IMR-90 (cell line): ENCODE results near the gene TRPM3.

Experiments
- BHLHE40 ChIP-seq: fragments of 150-350 bp; IDR thresholded peaks from 2 replicates; pipeline ENCODE4 v1.6.1; 2016; ENCODE audit warnings: mild to moderate bottlenecking, low read depth, low read length
- CEBPB ChIP-seq: IDR thresholded peaks from 2 replicates; pipeline ENCODE4 v1.6.1; 2012; ENCODE audit warnings: low read depth, low read length, improper control_type of control experiment
- FOS ChIP-seq: fragments of 150-350 bp; IDR thresholded peaks from 2 replicates; pipeline ENCODE4 v1.6.1; 2016; ENCODE audit warnings: low read depth, low read length
- MAFK ChIP-seq: IDR thresholded peaks from 2 replicates; pipeline ENCODE4 v1.6.1; 2012; ENCODE audit warnings: low read depth, low read length, improper control_type of control experiment
- MAZ ChIP-seq: IDR thresholded peaks from 2 replicates; pipeline ENCODE4 v1.6.1; 2012; ENCODE audit warnings: low read depth, mild to moderate bottlenecking, low read length, improper control_type of control experiment, moderate library complexity, borderline replicate concordance
- MXI1 ChIP-seq: IDR thresholded peaks from 2 replicates; pipeline ENCODE4 v1.6.1; 2012; ENCODE audit warnings: low read depth, mild to moderate bottlenecking, low read length, moderate library complexity, borderline replicate concordance
- POLR2A ChIP-seq: IDR thresholded peaks from 2 replicates; pipeline ENCODE4 v1.6.1; 2012; ENCODE audit warnings: mild to moderate bottlenecking, low read depth, low read length
- RAD21 ChIP-seq: IDR thresholded peaks from 2 replicates; pipeline ENCODE4 v1.6.1; 2012; ENCODE audit warnings: low read length, improper control_type of control experiment
- RCOR1 ChIP-seq: IDR thresholded peaks from 2 replicates; pipeline ENCODE4 v1.6.1; 2012; ENCODE audit warnings: mild to moderate bottlenecking, low read length, improper control_type of control experiment; ENCODE audit not compliant: insufficient replicate concordance
- RFX5 ChIP-seq: IDR thresholded peaks from 2 replicates; pipeline ENCODE4 v1.8.0; 2012; ENCODE audit warnings: low read depth, mild to moderate bottlenecking, low read length, moderate library complexity
- SMC3 ChIP-seq: fragments of 150-350 bp; IDR thresholded peaks from 2 replicates; pipeline ENCODE4 v1.6.1; 2016; ENCODE audit warnings: low read depth, mild to moderate bottlenecking, antibody characterized with exemption, low read length, moderate library complexity
- TF ChIP-seq, protein P1 (sequence below): conservative IDR thresholded peaks from 2 replicates; pipeline ENCODE4 v1.5.1; 2012; ENCODE audit warnings: mild to moderate bottlenecking, low read depth, low read length, improper control_type of control experiment
- TF ChIP-seq, protein P2 (sequence below): fragments of 150-350 bp; IDR thresholded peaks from 2 replicates; pipeline ENCODE4 v1.6.1; 2017; ENCODE audit warnings: mild to moderate bottlenecking, antibody characterized with exemption, low read length, low read depth
- TF ChIP-seq, protein P3 (sequence below): fragments of 150-350 bp; IDR thresholded peaks from 2 replicates; pipeline ENCODE4 v1.6.1; 2016; ENCODE audit warnings: low read depth, mild to moderate bottlenecking, low read length, moderate library complexity, borderline replicate concordance

DNA sequence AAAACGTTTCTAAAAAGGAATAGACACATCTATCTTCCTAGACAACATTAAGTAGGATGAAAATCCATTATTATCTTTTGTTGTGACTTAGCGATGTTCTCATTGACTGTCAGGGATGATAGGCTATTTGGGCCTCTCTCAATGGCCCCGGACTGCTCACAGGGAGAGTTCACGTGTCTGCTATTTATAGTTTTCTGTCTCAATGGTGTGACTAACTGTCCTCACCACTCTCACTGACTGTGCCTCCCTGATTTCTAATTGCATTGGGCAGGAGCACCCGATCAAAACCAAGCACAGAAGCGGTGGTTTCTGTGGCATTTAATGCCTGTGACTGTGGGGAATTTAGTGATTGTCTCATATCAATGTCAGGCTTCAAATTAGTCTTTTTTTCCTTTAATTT lies 420.3 kb downstream of the TRPM3 start:
- TF ChIP-seq, protein P1, sequence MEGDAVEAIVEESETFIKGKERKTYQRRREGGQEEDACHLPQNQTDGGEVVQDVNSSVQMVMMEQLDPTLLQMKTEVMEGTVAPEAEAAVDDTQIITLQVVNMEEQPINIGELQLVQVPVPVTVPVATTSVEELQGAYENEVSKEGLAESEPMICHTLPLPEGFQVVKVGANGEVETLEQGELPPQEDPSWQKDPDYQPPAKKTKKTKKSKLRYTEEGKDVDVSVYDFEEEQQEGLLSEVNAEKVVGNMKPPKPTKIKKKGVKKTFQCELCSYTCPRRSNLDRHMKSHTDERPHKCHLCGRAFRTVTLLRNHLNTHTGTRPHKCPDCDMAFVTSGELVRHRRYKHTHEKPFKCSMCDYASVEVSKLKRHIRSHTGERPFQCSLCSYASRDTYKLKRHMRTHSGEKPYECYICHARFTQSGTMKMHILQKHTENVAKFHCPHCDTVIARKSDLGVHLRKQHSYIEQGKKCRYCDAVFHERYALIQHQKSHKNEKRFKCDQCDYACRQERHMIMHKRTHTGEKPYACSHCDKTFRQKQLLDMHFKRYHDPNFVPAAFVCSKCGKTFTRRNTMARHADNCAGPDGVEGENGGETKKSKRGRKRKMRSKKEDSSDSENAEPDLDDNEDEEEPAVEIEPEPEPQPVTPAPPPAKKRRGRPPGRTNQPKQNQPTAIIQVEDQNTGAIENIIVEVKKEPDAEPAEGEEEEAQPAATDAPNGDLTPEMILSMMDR: no peak
- no peak for TF ChIP-seq POLR2A
- no peak for TF ChIP-seq MAZ
- no peak for TF ChIP-seq FOS
- TF ChIP-seq RCOR1: no peak
- no peak for TF ChIP-seq SMC3
- TF ChIP-seq RAD21: no peak
- TF ChIP-seq, protein P2, sequence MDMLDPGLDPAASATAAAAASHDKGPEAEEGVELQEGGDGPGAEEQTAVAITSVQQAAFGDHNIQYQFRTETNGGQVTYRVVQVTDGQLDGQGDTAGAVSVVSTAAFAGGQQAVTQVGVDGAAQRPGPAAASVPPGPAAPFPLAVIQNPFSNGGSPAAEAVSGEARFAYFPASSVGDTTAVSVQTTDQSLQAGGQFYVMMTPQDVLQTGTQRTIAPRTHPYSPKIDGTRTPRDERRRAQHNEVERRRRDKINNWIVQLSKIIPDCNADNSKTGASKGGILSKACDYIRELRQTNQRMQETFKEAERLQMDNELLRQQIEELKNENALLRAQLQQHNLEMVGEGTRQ: no peak
- TF ChIP-seq CEBPB: no peak
- no peak for TF ChIP-seq RFX5
- TF ChIP-seq, protein P3, sequence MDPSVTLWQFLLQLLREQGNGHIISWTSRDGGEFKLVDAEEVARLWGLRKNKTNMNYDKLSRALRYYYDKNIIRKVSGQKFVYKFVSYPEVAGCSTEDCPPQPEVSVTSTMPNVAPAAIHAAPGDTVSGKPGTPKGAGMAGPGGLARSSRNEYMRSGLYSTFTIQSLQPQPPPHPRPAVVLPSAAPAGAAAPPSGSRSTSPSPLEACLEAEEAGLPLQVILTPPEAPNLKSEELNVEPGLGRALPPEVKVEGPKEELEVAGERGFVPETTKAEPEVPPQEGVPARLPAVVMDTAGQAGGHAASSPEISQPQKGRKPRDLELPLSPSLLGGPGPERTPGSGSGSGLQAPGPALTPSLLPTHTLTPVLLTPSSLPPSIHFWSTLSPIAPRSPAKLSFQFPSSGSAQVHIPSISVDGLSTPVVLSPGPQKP: no peak
- no peak for TF ChIP-seq MXI1
- no peak for TF ChIP-seq BHLHE40
- TF ChIP-seq MAFK: no peak
